H1 (cell line): ENCODE measurements around the gene TEAD3. TPM values are rescaled to one million over a fixed set of nuclear protein-coding genes. Genes with fewer than 3 reads are reported as not detected.

ENCODE experiments used
- CTCF ChIA-PET: fragments of 300-600 bp; sonication (Branson Sonifier 250); formaldehyde crosslinking; loops from one replicate; lab custom pipeline; 2021; ENCODE audit not compliant: partially characterized antibody; lab: Charles Lee
- POLR2A ChIA-PET: fragments of 300-600 bp; sonication (Branson Sonifier 250); formaldehyde crosslinking; loops from one replicate; lab custom pipeline; 2021; ENCODE audit warnings: inconsistent platforms; ENCODE audit not compliant: partially characterized antibody; lab: Charles Lee
- DNase-seq, 2 experiments: peaks; one replicate each; pipeline versions ENCODE4 v3.0.0 to v3.0.0-alpha.2; 2010 to 2022; ENCODE audit warnings: low spot score in 2 of 2, low read depth in 1 of 2, mixed read lengths in 1 of 2
- FAIRE-seq: peaks from 2 replicates; lab custom pipeline; 2011; peaks lifted over from hg19 to GRCh38; lab: Jason Lieb, UNC
- H2AFZ ChIP-seq: 2 replicates; pipeline ENCODE4 v1.8.1; 2012; ENCODE audit warnings: low read length, inconsistent platforms
- H2AK5ac ChIP-seq: 2 replicates; pipeline ENCODE4 v1.6.1; 2013; ENCODE audit warnings: low read depth, low read length
- H2BK120ac ChIP-seq: replicated peaks from 2 replicates; pipeline ENCODE3; 2013; ENCODE audit warnings: low read depth, low read length, inconsistent platforms
- H2BK12ac ChIP-seq: 2 replicates; pipeline ENCODE4 v1.6.1; 2013; ENCODE audit warnings: low read depth, low read length
- H2BK15ac ChIP-seq: 2 replicates; pipeline ENCODE4 v1.6.1; 2013; ENCODE audit warnings: low read length
- H2BK20ac ChIP-seq: 2 replicates; pipeline ENCODE4 v1.6.1; 2013; ENCODE audit warnings: low read length
- H2BK5ac ChIP-seq: 2 replicates; pipeline ENCODE4 v1.6.1; 2013; ENCODE audit warnings: low read depth, low read length
- H3K14ac ChIP-seq: 2 replicates; pipeline ENCODE4 v1.6.1; 2013; ENCODE audit warnings: inconsistent platforms; ENCODE audit not compliant: insufficient read length
- H3K18ac ChIP-seq: 2 replicates; pipeline ENCODE4 v1.6.1; 2013; ENCODE audit warnings: low read length; ENCODE audit errors: extremely low read depth
- H3K23ac ChIP-seq: 2 replicates; pipeline ENCODE4 v1.6.1; 2013; ENCODE audit warnings: inconsistent platforms; ENCODE audit not compliant: insufficient read length
- H3K23me2 ChIP-seq: 2 replicates; pipeline ENCODE4 v1.6.1; 2013; ENCODE audit warnings: low read depth, low read length
- H3K27ac ChIP-seq: 2 replicates; pipeline ENCODE4 v1.6.1; 2011; ENCODE audit warnings: low read depth, low read length, inconsistent platforms
- H3K27me3 ChIP-seq, 4 experiments: replicated peaks in 1 of 4; 1 replicate in 1 of 4; 2 replicates in 3 of 4; pipeline versions ENCODE4 v1.6.1 to v1.8.1; 2011 to 2013; ENCODE audit warnings: low read length in 3 of 4, mild to moderate bottlenecking in 3 of 4, inconsistent platforms in 2 of 4, mixed read lengths in 2 of 4, moderate library complexity in 1 of 4; ENCODE audit not compliant: control insufficient read depth in 3 of 4, insufficient read depth in 3 of 4; ENCODE audit errors: extremely low read depth in 1 of 4
- H3K36me3 ChIP-seq, 4 experiments: 2 replicates each; pipeline versions ENCODE4 v1.6.1 to v1.8.1; 2011 to 2013; ENCODE audit warnings: mild to moderate bottlenecking in 4 of 4, low read length in 3 of 4, moderate library complexity in 2 of 4, control low read depth in 1 of 4, inconsistent platforms in 1 of 4; ENCODE audit not compliant: insufficient read depth in 4 of 4, control insufficient read depth in 2 of 4
- H3K4ac ChIP-seq: replicated peaks from 2 replicates; pipeline ENCODE3; 2013; ENCODE audit warnings: low read length, low read depth, mixed read lengths, inconsistent platforms; ENCODE audit not compliant: insufficient read length
- H3K4me1 ChIP-seq, 4 experiments: replicated peaks in 1 of 4; 1 replicate in 1 of 4; 2 replicates in 3 of 4; pipeline versions ENCODE4 v1.6.1 to v1.8.1; 2011 to 2013; ENCODE audit warnings: low read length in 3 of 4, inconsistent platforms in 2 of 4, mixed read lengths in 1 of 4; ENCODE audit not compliant: insufficient read depth in 4 of 4, control insufficient read depth in 3 of 4
- H3K4me2 ChIP-seq, 2 experiments: 2 replicates each; pipeline versions ENCODE4 v1.6.1 to v1.8.1; 2011 to 2013; ENCODE audit warnings: low read depth in 2 of 2, low read length in 2 of 2, control low read depth in 1 of 2, inconsistent platforms in 1 of 2, mild to moderate bottlenecking in 1 of 2; ENCODE audit not compliant: insufficient read depth in 1 of 2
- H3K4me3 ChIP-seq, 4 experiments: fragments of 200-600, 300-600 bp in 1 of 4; sonication (generic), shearing (Covaris generic), sonication (Bioruptor Twin) in 1 of 4; 2 replicates each; pipeline versions ENCODE4 v1.5.1 to v1.8.1; 2011 to 2016; ENCODE audit warnings: low read length in 4 of 4, low read depth in 3 of 4, control low read depth in 2 of 4, inconsistent platforms in 2 of 4, mild to moderate bottlenecking in 2 of 4, mixed read lengths in 1 of 4, moderate library complexity in 1 of 4; ENCODE audit not compliant: insufficient read depth in 2 of 4; ENCODE audit errors: extremely low read depth in 1 of 4
- H3K56ac ChIP-seq: replicated peaks from 2 replicates; pipeline ENCODE3; 2013; ENCODE audit warnings: low read depth, mild to moderate bottlenecking, mixed read lengths, low read length, inconsistent platforms; ENCODE audit not compliant: insufficient read length
- H3K79me1 ChIP-seq: 2 replicates; pipeline ENCODE4 v1.6.1; 2013; ENCODE audit warnings: low read depth, low read length, control low read depth
- H3K79me2 ChIP-seq, 2 experiments: 2 replicates each; pipeline versions ENCODE4 v1.6.1 to v1.8.1; 2012 to 2013; ENCODE audit warnings: low read length in 2 of 2, mild to moderate bottlenecking in 2 of 2, inconsistent platforms in 1 of 2; ENCODE audit not compliant: insufficient read depth in 2 of 2, control insufficient read depth in 1 of 2
- H3K9ac ChIP-seq, 4 experiments: replicated peaks in 1 of 4; 1 replicate in 1 of 4; 2 replicates in 3 of 4; pipeline versions ENCODE4 v1.6.1 to v1.8.1; 2011 to 2013; ENCODE audit warnings: low read depth in 3 of 4, low read length in 3 of 4, control low read depth in 2 of 4, mild to moderate bottlenecking in 2 of 4, moderate library complexity in 2 of 4, inconsistent platforms in 1 of 4; ENCODE audit errors: extremely low read depth in 1 of 4
- H3K9me3 ChIP-seq, 2 experiments: 2 replicates each; pipeline versions ENCODE4 v1.6.1 to v1.8.1; 2012 to 2013; ENCODE audit warnings: mild to moderate bottlenecking in 2 of 2, moderate library complexity in 2 of 2, control low read depth in 1 of 2, inconsistent platforms in 1 of 2, low read depth in 1 of 2, low read length in 1 of 2, mixed read lengths in 1 of 2; ENCODE audit not compliant: insufficient read depth in 2 of 2
- H4K20me1 ChIP-seq, 2 experiments: replicated peaks in 1 of 2; 2 replicates each; pipeline versions ENCODE3 to v1.8.1; 2011 to 2013; ENCODE audit warnings: inconsistent platforms in 2 of 2, low read length in 2 of 2, mild to moderate bottlenecking in 1 of 2; ENCODE audit not compliant: insufficient read depth in 2 of 2, control insufficient read depth in 1 of 2
- H4K5ac ChIP-seq: 2 replicates; pipeline ENCODE4 v1.6.1; 2013; ENCODE audit warnings: low read length, low read depth, mixed read lengths, inconsistent platforms; ENCODE audit not compliant: insufficient read length
- H4K8ac ChIP-seq: 2 replicates; pipeline ENCODE4 v1.8.0; 2013; ENCODE audit warnings: mild to moderate bottlenecking, moderate library complexity, low read length, inconsistent platforms; ENCODE audit not compliant: insufficient read depth; ENCODE audit errors: extremely low read depth
- H4K91ac ChIP-seq: replicated peaks from 2 replicates; pipeline ENCODE3; 2013; ENCODE audit warnings: low read length, mixed read lengths, inconsistent platforms; ENCODE audit not compliant: insufficient read length
- CEBPB ChIP-seq: IDR thresholded peaks from 2 replicates; pipeline ENCODE4 v1.6.1; 2012; ENCODE audit warnings: low read depth, low read length
- SRF ChIP-seq: IDR thresholded peaks from 2 replicates; pipeline ENCODE4 v1.6.1; 2011; ENCODE audit warnings: mild to moderate bottlenecking, low read depth, low read length, moderate library complexity
- WGBS, 2 experiments: shearing (Covaris generic) in 1 of 2; methylation state at CpG; one replicate each; pipeline versions ENCODE4 v1.1.6 to v1.1.7; 2013 to 2015; ENCODE audit warnings: low lambda C conversion rate in 2 of 2, mixed read lengths in 2 of 2, inconsistent platforms in 1 of 2, low coverage in 1 of 2, missing lambda C conversion rate in 1 of 2; ENCODE audit not compliant: insufficient replicate concordance in 2 of 2, insufficient coverage in 1 of 2, insufficient read length in 1 of 2; ENCODE audit errors: extremely low coverage in 1 of 2, missing lambda C conversion rate in 1 of 2; 5-methylcytosine and 5-hydroxymethylcytosine counted together
- polyA plus RNA-seq, 7 experiments: library from polyadenylated mRNA; depleted of rRNA in 3 of 7; stranded (reverse) in 5 of 7; unstranded in 2 of 7; fragments of >200 nt in 5 of 7; fragments of 200-250 nt in 2 of 7; gene quantifications; 1 replicate in 5 of 7; 2 replicates in 1 of 7; 4 replicates in 1 of 7; pipeline versions ENCODE4 v1.2.1 to v1.2.3, GENCODE V29; 2011 to 2013; ENCODE audit warnings: missing spikeins in 2 of 7, mixed read lengths in 2 of 7
- total RNA-seq: library from RNA; stranded (reverse); fragmentation: NEBNext Ultra II Directional; extraction: Animal tissue kit (Norgen Biotek cat#: 25700); gene quantifications from 2 replicates; pipeline ENCODE4 v1.2.1, GENCODE V29; 2021

TEAD3 gene
- total and polyA plus RNA-seq, 2 of the 8 experiments (the other 6 are each of a cell fraction or from before 2014, with no cell fraction given), result 20.1 to 28.7 TPM

GRCh38 chr6:35477028-35477427 lies 19.9 kb downstream of the TEAD3 start:
- Histone ChIP-seq H2BK120ac (no peak overlapping the region), H3K9ac (no peak overlapping the region), H3K4me2 (no peak overlapping the region), H3K4ac (no peak overlapping the region), H2AFZ (no peak overlapping the region), H3K9me3 (no peaks in the 10 kb centered on the region), H4K91ac (no peak overlapping the region), H3K79me2 (no peaks in the 10 kb centered on the region), H3K18ac (no peak overlapping the region), H3K4me1 (no peaks in the 10 kb centered on the region; a peak in 3 of 7 replicates), H3K56ac (no peak overlapping the region), H2BK12ac (no peak overlapping the region), H3K36me3 (peaks cover 3 to 35% (median 6%) of the 10 kb centered on the region in 4 experiments; a peak in 5 of 8 replicates), H3K27ac (no peak overlapping the region), H3K23me2 (no peaks in the 10 kb centered on the region), H3K79me1 (no peaks in the 10 kb centered on the region; the same call in 1 of the 2 replicates), H2AK5ac (no peak overlapping the region), H4K8ac (no peak overlapping the region), H4K20me1 (peaks cover 13% of the 10 kb centered on the region in 2 experiments), H2BK20ac (no peak overlapping the region), H2BK5ac (no peak overlapping the region), H2BK15ac (no peak overlapping the region), H3K23ac (no peak overlapping the region), H3K4me3 (no peak overlapping the region), H3K14ac (no peak overlapping the region), H3K27me3 (no peaks in the 10 kb centered on the region; a peak in 1 of 7 replicates), H4K5ac (no peak overlapping the region)
- 89% methylated on average over 8 of the region's 8 CpGs; no CpG with 5 or more reads in 1 of the 2 experiments for WGBS, 2 experiments
- FAIRE-seq, result no peak
- no peak for DNase-seq
- POLR2A ChIA-PET, result interaction anchor here (1.0 to 37.6 kb wide), 5 partner anchors 1 to 182 kb away, joined by 3 to 1319 read pairs (median 197); partner anchors contain the start of genes FANCE, RPL10A and TEAD3
- TF ChIP-seq SRF (no peak), CEBPB (0 out of 2 replicates have a peak, but pooled peaks have one; percentile 10)
- CTCF ChIA-PET, result interaction anchor here (1.0 to 2.5 kb wide), 7 partner anchors 9 to 207 kb away, joined by 3 to 6 read pairs (median 3); partner anchors contain the start of gene RPL10A
